ENCODE measurements around the gene SQOR.
"Not testable (repeated sequence)": the region's sequence is repeated elsewhere in the genome, so short reads cannot be mapped to it uniquely, and the experiment has no call there.

Gene SQOR

GRCh38 chr15:45631776-45632175 lies 3.1 kb upstream of the SQOR start:
- no peak for DNase-seq (ENCODE audit: low spot score)

GRCh38 chr15:45635191-45635638 lies 386 bp downstream of the SQOR start:
- DNase-seq (ENCODE audit: low spot score), result no peak

- DNase-seq (ENCODE audit: low spot score), result no peak
Observed at GRCh38 chr15:45635763-45636292, 999 bp downstream of the SQOR start.

GRCh38 chr15:45637141-45637540 lies 2.3 kb downstream of the SQOR start:
- no peak for DNase-seq (ENCODE audit: low spot score)

- peak; percentile 71 for DNase-seq (ENCODE audit: low spot score)
Observed at GRCh38 chr15:45637552-45638033, 2.8 kb downstream of the SQOR start.

GRCh38 chr15:45640616-45641015 lies 5.8 kb downstream of the SQOR start:
- DNase-seq (ENCODE audit: low spot score), result peak; percentile 75

GRCh38 chr15:45641374-45641781 lies 6.5 kb downstream of the SQOR start:
- peak; percentile 55 for DNase-seq (ENCODE audit: low spot score)

- DNase-seq (ENCODE audit: low spot score), result peak; percentile 73
Observed at GRCh38 chr15:45641999-45642932, 7.4 kb downstream of the SQOR start.

- no peak for DNase-seq (ENCODE audit: low spot score)
Observed at GRCh38 chr15:45644437-45644836, 9.6 kb downstream of the SQOR start.

- DNase-seq (ENCODE audit: low spot score), result peak; percentile 70
Observed at GRCh38 chr15:45645026-45645980, 10.5 kb downstream of the SQOR start.

- no peak for DNase-seq (ENCODE audit: low spot score)
Observed at GRCh38 chr15:45646220-45646619, 11.4 kb downstream of the SQOR start.

- no peak for DNase-seq (ENCODE audit: low spot score)
Observed at GRCh38 chr15:45647828-45648227, 13.0 kb downstream of the SQOR start.

GRCh38 chr15:45648521-45649200 lies 13.8 kb downstream of the SQOR start:
- peak; percentile 34 for DNase-seq (ENCODE audit: low spot score)

- DNase-seq (ENCODE audit: low spot score), result not testable (repeated sequence)
Observed at GRCh38 chr15:45650007-45650406, 15.2 kb downstream of the SQOR start.

- DNase-seq (ENCODE audit: low spot score), result no peak
Observed at GRCh38 chr15:45650889-45651525, 16.2 kb downstream of the SQOR start.

- no peak for DNase-seq (ENCODE audit: low spot score)
Observed at GRCh38 chr15:45653702-45654424, 19.0 kb downstream of the SQOR start.

GRCh38 chr15:45654749-45655148 lies 19.9 kb downstream of the SQOR start:
- no peak for DNase-seq (ENCODE audit: low spot score)

GRCh38 chr15:45657254-45657653 lies 22.4 kb downstream of the SQOR start:
- DNase-seq (ENCODE audit: low spot score), result no peak

GRCh38 chr15:45657764-45658545 lies 23.1 kb downstream of the SQOR start:
- DNase-seq (ENCODE audit: low spot score), result no peak

Measured in hepatic stellate cell (primary cell).